ENCODE results near the gene HCN4.
"Not testable (repeated sequence)": the region's sequence is repeated elsewhere in the genome, so short reads cannot be mapped to it uniquely, and the experiment has no call there.

HCN4 gene

DNA sequence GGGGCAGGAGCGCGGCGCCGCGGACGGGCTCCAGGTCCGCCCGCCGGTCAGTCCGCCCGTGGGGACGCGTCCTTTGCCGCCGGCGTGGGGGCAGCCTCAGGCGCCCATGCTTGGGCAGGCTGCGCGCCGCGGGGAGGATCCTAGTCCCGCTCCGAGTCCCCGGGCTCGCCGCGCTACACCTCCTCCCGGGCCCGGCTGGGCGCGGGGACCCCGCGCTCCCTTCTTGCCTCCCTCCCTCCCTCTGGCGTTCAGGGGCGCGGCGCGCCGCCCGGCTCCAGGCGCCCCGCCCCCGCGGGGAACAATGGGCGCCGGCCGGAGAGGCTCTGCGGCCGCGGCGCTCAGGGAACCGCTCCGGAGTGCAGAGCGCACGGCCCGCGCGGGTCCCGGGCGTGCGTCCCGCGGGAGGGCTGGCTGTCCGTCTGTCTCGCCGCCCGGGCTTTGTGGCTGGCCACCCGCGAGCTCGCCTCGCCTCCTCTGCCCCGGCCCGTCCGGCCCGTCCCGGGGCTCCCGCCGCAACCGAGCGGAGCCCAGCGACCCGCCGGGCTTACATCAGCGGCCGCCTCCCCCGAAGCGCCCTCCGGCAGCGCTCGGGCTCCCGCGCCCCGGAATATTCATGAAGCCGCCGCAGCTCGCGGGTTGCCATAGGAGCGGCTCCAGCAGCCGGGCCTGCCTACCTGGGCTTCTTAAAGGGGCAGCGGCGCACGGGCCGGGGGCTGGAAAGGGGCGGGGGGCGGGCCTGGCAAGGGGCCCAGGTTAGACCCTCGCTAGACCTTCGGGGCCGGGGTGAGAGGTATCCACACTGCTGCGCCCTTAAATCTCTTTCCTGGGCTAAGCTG lies at the start of gene HCN4:
Gene HCN4 (minus strand): TSS at position 658 of the 836 bp plus-strand sequence. CDS start 688 bp downstream, outside the sequence.
- peak; percentile 55 for DNase-seq

GRCh38 chr15:73414876-73415275 lies 46.1 kb upstream of the HCN4 start:
- no peak for DNase-seq

DNA sequence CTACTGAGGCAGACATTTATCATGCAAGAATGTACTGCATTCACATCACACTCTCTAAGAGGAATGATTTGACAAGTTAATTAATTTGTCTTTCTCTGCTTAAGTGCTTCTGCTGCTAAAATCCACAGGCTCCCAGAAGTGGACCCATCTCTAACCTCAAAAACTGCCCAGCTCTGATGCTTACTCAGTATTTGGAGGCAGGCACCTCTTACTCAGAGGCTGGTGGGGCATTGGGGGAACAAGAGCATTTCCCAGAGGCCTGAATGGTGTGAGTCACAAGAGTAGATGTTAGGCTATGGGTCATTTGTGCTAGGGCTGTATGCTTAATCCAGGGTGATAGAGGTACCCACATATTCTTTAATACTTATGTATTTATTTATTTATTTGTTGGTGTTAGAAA lies 34.4 kb upstream of the HCN4 start:
- no peak for DNase-seq

- not testable (repeated sequence) for DNase-seq
Measured at GRCh38 chr15:73400222-73400621, 31.5 kb upstream of the HCN4 start.

DNA sequence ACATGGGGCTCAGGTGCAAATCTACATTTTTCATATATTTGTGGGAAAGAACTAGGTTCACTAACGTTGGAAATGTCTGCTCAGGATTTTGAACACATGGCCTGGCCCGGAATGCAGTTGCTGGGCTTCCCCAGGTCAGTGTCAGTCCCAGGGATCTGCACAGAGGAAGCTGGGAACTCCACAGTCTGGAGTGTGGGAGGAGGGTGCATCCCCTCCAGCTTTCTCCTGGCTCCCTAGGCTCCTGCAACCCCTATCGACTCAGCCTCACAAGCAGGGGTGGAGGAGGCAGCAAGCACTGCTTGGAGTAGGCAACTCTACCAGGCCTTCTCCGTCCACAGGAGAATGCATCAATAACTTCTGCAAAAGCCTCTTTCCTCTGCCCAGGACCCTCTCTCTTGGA lies 30.1 kb upstream of the HCN4 start:
- no peak for DNase-seq

DNA sequence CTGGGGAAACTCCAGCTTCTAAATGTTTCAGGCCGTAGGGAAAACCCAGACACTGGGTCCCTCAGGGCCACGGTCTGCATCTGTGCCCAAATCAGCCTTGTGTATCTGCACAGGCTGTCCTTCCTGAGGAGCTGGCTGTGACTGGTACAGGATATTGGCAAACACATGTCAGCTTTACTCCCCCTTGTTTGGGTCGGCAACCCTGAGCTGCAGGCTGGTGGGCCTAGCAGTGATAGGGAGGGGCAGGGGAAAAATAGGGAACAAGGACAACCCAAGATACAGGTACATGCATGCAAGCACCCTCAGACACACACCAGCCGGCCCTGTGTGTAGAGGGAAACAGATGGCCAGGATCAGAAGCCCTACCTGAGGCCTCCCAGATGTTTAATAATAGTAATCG lies 28.7 kb upstream of the HCN4 start:
- no peak for DNase-seq

DNA sequence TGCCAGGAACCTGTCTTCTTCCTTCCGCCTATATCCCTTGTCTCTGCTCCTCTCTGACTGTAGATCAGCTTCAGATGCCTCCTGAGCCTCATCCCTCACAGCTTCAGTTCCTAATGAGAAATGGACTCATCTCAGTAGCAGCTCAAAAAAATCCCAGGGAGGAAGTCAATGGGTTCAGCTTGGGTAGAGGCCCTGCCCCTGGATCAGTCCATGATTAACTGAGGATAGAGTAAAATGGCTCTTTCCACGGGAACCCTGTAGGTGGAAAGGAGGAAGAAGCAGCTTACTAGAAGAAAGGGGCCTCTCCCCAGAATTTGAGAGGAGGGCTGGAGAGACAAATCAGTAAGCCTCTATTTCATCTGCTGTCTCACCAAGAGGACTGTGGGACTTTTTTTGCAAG lies 26.9 kb upstream of the HCN4 start:
- DNase-seq = no peak

- DNase-seq = no peak
Measured at GRCh38 chr15:73394782-73395181, 26.0 kb upstream of the HCN4 start.

DNA sequence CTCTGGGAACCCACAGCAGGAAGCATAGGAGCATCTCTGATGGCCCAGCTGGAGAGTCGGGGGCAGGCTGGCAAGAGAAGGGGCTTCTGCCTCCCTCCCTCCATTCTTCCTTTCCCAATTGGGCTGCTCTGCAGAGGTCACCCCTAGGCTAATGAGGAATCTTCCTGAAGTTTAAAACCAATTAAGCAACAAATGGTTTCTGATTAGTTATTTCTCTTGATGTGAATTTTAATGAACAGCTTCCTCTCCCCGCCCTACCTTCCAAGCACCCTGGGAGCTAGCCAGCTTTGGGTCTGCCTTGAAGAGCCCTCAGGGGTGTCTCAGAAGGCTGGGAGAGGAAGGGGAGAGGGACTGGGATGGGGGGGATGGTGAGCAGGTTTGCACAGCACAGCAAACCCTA lies 24.6 kb upstream of the HCN4 start:
- no peak for DNase-seq

DNA sequence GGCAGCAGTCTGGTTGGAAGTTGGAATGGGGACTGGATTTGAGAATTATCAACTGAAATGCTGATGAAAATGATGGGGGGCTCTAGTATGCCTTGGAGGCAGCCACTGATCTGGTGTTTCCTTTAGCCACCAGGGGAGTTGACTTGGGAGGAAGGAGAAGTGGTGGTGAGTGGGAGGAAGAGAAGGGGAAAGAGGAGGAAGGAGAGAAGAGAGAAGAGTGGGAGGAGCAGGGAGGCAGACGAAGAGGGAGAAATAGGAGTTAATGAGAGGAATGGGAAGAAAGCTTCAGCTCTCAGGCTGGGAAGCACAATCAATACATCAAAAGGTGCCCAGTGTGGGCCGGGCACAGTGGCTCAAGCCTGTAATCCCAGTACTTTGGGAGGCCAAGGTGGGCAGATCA lies 23.3 kb upstream of the HCN4 start:
- no peak for DNase-seq

DNA sequence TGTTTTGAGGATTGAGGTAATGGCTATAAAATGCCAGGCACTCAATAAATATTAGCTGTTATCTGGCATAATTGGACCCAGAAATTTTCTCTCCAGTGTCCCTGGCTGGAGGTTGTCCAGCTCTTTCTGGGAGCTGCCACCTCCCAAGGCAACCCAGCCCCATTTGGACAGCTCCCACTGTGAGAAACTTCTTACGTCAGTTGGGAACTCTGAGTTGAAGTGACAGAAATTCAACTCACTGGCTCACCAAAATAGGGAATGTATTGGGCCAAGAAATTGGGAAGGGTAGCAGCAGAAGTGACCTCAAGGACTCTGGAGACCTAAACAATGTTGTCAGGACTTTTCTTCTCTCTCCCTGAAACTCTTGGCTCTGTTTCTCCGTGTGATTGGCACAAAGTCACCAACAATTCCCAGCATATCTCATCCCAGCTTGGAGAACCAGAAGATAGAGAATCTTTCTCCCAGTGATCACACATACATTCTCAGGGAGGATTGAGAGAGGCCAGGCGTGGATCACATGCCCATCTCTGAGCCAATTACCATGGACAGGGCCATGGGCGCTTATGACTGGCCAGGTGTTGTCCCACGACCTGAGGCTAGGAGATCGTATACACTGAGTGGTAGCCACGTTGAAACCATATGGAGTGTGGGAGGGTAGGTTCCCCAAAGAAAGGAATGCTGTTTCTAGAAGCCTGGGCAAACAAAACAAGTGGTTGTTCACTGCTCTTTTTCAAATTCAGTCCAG lies 22.5 kb upstream of the HCN4 start:
- no peak for DNase-seq

DNA sequence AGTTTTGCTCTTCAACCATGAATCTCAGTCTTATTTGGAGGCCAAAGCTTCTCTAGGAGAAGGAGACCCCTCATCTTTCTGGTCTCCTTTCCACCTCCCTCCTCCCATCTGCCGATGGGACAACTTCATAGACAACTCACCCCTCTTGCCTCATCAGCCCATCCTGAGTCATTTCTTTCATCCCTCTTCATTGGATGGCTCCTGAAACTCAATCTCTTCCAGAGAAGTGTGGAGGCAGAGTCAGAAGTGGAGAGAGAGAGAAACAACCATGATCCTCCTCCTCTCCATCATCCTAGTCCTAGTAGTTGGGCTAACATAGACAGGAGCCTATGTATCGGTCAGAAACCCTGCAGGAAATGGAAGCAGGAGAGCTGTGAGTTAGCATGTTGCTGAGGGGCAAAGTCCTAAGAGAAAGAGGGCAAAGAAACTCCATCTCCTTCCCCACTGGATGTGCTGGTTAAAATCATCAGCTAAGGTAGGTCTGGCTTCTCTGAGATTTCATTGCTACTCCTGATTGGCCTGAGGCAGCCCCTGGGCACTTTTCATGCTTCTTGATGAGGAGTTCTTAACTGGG lies 21.3 kb upstream of the HCN4 start:
- no peak for DNase-seq

DNA sequence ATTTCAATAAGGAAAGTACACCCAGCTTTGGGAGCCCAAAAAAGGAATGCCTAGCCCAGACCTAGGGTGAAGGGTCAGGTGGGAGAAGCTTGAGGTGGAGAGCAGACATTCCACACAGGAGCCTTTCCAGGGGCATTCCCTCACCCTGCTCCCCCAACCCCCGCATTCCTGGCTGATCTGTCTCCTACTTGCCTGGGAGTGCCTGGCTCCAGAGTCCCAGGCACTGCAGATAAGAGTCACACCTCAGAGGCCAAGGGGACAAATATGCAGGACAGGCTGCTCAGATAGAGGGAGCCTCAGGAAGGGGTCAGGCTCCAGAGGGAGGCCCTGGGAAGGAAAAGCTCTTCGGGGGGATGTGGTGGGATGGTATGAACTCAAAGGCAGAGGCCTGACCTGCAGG lies 20.8 kb upstream of the HCN4 start:
- DNase-seq = no peak

DNA sequence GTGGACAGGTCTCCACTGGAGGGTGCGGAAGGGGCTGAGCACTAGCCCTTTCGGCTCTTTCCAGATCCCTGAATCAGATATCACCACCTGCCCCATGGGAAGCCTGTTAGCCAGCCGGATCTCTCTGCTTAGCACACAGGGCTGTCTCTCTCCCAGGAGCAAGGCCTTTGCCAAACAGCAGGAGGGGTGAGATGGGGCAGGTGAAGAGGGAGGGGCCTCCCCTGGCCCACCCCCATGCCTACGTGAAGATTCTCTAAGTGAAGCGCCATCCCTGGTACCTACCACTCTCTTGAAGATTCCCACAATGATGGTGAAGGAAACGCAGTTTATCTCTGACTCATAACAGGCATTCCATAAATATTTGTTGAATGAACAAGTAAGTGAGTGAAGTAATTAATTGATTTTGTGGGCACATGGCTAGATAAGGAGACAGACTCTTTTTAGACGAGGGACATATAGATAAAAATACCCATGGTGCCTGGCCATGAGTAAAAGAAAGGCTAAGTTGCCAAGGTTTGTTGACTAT lies 19.6 kb upstream of the HCN4 start:
- no peak for DNase-seq

DNA sequence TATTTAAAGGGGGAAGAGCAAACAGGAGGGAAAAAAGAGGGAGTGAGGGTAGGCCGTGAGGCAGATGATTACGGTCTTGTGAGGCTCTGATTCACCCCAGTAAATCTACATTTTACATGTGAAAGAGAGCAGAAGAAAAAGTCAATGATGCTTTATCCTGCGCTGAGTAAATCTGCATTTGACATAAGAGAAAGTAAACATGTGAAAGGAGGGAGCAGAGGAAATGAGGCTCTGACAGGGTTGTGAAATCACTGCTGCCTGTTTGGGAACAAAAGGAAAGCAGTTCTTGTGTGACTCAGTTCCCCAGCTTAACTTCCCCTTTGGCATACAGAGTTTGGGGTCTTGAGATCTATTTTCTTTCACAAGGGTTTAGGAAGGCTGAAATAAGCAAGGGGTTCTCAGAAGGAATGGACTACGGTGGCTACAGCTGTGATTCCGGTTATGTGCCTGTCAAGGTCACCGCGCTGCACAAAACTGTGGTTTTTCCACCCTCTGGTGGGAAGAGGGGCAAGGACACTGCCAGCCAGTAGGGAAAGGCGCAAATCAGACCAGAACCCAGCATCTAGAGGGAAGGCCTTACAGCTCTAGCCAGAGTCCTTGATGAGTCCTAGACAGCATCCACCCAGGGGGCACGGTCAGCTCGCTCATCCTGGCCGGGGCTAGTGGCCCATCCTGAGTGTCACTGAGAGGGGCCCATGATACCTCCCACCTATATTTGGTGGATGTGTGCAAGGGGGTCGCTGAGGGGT lies 18.9 kb upstream of the HCN4 start:
- DNase-seq = no peak

DNA sequence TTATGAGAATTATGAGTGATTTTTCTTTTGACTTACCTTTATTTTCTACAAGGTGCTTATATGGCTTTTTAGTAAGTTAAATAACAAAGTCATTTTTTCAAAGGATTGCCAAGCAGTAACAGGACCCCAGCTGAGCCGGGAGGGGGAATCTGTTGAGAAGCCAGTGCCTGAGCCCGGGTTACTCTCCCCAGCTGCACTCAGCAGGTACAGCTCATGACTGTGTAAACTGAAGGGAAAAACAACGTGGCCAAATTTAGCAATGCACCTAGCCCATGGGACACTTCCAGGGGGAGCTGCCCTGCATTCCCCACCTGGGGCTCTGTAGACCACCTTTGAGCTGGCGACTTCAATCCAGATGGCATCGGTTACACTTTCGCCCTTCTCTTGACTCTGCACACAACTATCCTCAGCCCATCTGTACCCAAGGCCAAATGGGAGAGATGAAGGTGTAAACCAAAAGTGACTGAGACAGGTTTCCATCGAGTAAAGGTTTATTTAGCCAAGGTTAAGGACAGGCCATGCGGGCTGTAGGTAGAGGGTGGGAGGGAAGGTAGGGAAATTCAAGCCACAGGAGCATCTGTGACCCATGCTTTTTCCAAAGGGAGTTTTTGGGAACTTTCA lies 18.2 kb upstream of the HCN4 start:
- DNase-seq = no peak

DNA sequence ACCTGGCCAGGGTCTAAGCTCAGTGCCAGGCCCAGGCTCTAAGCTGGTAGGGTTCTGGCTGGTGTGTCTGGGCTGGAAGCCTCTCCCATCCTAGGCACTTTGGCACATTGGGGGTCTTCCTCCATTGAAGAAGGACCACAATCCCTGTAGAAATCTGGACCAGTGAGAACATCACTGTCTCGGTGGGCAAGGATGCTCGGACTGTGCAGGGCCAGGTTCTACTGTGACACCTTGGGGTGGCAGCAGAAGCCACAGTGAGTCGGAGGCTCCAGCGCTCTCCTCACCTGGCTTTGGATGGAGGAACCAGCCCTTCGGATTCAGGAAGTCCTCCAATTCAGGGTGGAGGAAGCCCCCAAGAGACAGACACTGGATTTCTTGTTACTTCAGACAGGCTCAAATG lies 17.5 kb upstream of the HCN4 start:
- DNase-seq = no peak

DNA sequence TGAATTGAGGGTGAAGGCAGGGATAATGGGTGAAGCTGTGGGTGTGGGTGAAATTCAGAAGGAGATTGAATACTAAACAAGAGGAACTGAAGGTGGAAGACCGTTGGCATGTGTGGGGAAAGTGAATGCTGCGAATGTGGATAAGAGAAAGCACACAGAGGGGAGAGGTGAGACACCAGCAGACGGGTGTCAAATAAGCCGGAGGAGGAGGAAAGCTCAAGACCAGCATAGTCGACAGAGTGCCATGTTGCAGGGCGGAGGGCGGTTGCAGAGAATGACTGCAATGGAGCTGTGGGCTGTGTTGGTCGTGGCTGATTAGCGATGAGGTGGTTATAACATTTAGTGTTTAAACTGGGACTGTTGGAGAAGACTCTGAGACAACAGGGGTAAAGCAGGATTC lies 16.4 kb upstream of the HCN4 start:
- DNase-seq = no peak

DNA sequence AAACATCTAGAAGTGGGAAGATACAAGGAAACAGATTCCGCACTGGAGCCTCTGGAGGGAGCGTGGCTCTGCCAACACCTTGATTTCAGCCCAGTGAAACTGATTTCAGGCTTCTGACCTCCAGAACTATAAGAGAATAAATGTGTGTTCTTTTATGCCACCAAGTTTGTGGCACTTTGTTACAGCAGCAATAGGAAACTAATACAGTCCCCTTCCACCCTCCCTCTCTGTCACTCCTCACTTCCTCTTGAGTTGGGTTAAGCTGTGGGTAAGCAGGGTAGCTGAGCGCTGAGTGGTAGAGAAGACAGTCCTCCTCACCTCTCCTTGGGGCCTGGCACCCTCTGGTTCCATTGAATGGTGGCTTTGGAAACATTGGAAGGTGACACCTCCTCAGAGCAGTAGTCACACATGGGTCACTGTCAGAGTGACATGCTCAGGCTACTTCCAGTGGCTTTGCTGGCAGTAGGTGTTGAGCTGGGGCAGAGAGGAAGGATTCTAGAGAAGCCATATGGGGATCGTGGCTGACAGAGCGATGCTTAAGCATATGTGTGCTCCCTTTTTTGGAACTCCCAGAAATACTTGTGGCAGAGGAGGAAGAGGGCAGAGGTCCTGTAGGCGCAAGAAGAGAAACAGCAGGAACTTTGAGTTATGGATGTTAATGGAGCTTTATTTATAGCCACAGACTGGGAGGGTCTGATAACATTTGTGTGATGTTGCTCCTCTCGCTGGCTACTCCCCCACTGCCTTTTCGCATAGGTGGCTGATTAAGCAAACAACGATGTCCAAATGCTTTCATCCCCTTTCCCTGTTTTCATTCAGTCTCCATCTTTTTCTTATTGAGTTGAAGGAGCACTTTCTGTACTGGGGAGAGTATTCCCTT lies 14.8 kb upstream of the HCN4 start:
- no peak for DNase-seq

DNA sequence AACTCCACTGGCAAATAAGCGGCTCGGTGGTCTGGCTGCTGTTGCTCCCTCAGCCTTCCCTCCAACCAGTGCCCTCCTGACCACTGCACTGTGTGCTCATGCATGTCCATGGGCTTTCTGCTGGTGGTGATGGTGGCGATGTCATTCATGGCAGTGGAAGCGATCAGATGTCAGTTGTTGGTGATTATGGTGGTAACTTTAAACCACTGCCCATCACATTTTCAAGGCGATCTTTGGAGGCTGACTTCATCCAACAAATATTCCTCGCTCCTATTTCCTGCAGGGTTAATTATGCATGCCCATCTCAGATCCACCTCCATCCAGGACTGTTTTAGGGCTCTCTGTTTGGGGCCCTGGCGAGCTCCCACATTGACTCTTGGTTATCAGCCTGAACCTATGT lies 13.4 kb upstream of the HCN4 start:
- DNase-seq = no peak

DNA sequence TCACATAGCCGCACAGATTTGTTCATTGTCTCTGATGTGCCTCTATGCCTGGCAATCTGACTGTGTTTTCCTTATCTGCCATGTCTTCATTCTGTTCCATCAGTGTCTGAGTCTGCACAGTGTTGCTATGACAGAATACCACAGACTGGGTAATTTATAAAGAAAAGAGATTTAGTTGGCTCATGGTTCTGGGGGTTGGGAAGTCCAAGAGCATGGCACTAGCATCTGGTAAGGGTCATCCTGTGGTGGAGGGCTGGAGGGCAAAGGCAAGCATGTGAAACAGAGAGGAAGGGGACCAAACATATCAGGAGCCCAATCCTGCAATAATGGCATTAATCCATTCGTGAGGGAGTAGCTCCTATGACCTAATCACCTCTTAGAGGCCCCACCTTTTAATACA lies 11.9 kb upstream of the HCN4 start:
- DNase-seq = no peak

DNA sequence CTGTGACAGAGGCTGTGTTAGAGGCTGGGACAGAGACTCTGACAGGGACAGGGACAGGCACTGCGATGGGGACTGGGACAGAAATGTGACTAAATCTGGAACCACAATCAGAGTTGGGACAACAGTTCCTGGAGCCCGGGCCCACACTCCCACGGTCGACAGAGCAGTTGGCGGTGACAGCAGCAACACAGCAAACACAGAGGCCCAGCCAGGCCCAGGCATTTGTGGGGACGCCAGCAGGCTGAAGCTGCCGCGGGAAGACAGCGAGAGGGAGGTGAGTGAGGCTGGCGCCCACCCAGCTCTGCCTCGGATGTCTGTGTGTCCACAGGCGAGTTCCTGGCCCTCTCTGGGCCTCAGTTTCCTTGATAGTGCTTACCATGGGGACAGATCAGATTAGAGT lies 9.3 kb upstream of the HCN4 start:
- no peak for DNase-seq

All from NCI-H146 (cell line).